COLO668 (cell line): ENCODE results near the gene ENTPD1.
A peak's percentile ranks its signal among the peaks of the same experiment; 100 is the strongest.

ENCODE experiments used
- DNase-seq: peaks from one replicate; lab custom pipeline; 2025; ENCODE audit not compliant: unreplicated experiment; lab: John Stamatoyannopoulos, UW

ENTPD1 gene

DNA sequence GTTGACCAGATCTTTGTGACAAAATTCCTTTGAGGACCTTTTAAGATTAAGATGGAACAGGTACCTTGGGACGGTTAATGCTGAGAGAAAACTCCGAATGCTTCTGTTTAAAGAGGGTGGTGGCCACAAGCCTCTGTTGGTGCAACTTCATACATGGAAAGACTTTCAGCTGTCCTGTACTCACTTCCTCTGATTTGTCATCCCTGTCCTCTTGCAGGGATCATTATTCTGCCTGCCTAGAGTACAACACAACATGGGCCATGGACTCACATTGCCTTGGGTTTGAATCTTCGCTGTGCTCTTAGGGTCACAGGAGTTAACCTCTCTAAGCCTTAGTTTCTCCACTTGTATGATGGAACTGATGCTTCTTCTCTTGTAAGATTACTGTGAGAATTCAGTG is 75.1 kb downstream of the ENTPD1 start:
- no peak for DNase-seq

DNA sequence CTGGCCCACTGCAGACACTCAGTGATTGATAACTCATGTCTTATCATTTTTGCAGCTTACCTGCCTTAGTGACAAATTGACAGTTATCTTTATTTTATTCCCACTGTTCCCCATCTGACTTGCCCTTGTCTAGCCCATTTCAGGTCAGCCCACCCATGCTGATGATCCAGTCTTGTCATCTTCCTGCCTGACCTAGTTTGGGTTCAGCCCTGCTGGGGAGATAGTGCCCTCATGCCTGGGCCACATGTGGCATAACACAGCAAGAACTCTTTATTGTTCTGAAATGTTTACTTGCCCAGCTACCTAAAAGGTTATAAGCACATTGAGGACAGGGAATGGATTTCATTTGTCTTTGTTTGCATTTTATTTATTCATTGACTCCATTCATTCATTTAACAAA is 75.6 kb downstream of the ENTPD1 start:
- DNase-seq = no peak

DNA sequence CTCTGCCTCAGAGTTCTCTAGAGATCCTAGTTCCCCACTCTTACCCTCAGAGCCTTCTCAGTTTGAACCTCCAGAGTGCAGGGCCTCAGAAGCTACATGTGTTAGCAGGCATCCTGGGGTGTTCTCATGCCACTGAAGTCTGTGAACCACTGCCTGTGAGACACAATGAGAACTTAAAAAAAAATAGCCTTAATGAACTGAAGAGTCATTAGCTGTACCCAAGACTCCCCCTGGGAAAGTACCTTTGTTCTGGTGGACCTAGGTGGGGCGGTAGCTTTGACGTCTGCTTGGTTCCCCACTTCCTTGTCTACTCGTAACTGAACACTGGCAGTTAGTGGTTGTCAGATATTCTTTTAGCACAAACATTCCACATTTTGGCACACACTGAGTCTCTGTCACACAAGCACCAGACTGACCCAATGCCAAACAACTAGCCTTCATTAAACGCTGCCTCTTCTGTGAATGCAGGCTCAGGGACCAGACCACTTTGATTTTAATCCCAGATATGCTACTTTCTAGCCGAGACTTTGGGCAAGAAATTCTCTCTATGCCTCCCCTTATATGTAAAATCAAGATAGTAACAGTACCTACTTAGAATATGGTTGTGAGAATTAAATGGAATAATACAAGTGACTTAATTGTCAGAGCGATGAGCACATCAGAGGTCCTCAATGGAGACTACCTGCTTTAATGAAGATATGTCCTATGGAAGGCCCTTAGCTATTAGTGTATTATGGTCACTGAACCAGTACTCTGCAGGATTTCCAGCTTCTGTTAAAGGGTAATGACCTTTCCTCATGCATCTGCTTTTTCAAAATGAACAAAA is 76.5 kb downstream of the ENTPD1 start:
- DNase-seq = no peak

DNA sequence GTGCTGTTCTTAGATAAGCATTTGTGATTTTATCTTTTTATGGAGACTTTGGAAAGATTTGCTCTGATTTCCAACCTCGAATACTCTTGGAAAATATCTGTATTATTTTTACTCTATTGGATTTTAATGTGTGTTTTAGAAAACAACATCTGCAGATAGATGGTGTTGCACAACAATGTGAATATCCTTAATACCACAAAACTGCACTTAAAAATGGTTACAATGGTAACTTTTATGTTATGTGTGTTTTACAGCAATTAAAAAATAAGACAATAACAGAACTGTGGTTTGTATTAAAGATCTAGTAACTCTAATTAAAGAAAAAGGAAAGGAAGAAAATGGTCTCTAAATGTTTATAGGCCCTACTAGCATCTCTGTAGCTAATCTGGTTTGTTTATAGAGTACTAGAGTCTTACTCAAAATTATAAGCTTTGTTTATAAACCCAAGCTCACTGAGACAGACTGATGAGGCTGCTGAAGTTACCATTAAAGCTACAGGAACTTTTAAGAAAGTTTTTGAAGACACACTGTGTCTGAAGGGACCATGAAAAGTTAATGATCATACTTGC is 77.2 kb downstream of the ENTPD1 start:
- DNase-seq = no peak

DNA sequence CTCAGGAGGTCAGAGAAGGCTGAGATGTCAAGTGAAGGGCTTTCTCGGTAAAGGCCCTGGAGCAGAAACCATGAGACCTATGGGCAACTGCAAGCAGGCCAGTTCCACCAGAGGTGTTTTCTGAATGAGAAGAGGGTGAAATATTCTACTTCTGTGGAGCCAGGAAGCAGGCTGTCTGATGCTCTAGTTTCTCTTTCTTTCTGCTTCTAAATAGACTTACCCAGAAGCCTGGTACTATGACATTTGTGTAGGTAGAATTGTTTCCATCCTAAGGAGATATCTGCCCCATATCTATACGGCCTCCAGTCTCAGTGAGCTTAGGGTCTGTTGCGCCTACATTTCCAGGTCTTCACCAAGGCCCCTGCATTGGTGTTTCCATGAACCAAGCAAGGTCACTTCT is 78.4 kb downstream of the ENTPD1 start:
- no peak for DNase-seq

GRCh38 chr10:95835149-95835860 is 79.3 kb downstream of the ENTPD1 start:
- DNase-seq = no peak

- DNase-seq = no peak
Observed at GRCh38 chr10:95835911-95836310, 79.9 kb downstream of the ENTPD1 start.

DNA sequence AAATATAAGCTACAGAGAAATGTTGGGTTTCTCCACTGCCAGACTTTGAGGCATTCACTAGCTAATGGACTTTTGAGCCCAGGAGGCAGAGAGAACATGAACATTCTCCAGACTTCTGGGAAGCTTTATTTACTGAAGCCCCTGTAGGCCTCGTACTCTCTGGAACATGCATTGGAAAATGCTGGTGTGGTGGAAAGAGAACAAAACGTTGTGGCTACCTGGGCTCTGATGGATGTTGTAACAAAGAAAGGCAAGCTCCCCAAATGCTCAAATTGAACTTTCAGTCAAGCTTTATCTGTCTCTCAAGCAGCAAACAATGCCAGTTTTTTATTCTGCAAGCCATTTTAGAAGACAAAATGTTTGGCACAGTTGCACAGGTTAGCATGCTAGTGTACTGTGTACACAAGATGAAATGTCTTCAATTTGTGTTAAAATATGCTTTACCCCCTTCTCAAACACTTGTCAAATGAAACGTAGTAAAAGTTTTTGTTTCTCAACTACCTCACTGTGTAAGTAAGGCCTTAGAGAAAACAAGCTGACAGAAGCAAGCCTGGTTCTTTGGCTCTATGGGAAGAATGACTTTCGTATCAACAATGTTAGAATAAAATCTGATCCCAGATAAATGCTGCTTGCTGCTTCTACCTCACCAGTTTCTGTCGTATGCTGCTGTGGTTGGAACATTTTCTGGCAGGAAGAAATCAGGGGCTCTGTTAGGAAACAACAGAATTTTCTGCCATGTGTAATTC is 80.8 kb downstream of the ENTPD1 start:
- no peak for DNase-seq

- no peak for DNase-seq
Observed at GRCh38 chr10:95837356-95837776, 81.4 kb downstream of the ENTPD1 start.

- DNase-seq = no peak
Observed at GRCh38 chr10:95837783-95838182, 81.8 kb downstream of the ENTPD1 start.

- DNase-seq = no peak
Observed at GRCh38 chr10:95840121-95840520, 84.2 kb downstream of the ENTPD1 start.

- DNase-seq = no peak
Observed at GRCh38 chr10:95840681-95841080, 84.7 kb downstream of the ENTPD1 start.

GRCh38 chr10:95841661-95842498 is 85.9 kb downstream of the ENTPD1 start:
- DNase-seq = peak; percentile 14

DNA sequence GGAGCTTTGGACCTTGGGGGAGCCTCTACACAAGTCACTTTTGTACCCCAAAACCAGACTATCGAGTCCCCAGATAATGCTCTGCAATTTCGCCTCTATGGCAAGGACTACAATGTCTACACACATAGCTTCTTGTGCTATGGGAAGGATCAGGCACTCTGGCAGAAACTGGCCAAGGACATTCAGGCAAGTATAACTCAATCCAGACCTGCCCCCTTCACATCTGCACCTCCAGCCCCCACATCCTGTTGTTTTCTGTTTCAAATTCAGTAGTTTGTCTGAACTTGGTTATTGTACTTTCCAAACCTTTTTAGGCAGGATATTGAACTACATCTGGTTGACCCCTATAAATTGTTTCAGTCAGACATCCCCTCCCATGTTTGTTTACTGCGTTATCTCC is 89.4 kb downstream of the ENTPD1 start:
- no peak for DNase-seq

DNA sequence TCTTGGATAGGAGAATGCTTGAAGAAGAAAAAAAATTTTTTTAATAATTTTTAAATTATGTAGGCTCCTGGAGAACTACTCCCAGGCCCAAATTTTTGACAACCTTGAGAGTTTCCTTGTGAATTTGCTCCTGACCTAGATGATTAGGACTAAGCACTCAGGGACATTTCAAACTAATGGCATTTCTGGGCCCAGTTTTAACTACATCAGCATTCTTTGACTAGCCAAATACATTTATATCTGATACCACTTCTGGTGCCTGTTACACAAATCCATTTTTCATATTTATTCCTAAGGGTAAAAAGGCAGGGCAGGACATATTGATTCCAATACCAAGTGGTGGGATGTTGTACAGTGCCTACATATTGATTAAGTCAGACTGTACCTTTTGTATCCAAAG is 91.0 kb downstream of the ENTPD1 start:
- no peak for DNase-seq

- no peak for DNase-seq
Observed at GRCh38 chr10:95848841-95849240, 92.9 kb downstream of the ENTPD1 start.

- DNase-seq = no peak
Observed at GRCh38 chr10:95850791-95851190, 94.8 kb downstream of the ENTPD1 start.

DNA sequence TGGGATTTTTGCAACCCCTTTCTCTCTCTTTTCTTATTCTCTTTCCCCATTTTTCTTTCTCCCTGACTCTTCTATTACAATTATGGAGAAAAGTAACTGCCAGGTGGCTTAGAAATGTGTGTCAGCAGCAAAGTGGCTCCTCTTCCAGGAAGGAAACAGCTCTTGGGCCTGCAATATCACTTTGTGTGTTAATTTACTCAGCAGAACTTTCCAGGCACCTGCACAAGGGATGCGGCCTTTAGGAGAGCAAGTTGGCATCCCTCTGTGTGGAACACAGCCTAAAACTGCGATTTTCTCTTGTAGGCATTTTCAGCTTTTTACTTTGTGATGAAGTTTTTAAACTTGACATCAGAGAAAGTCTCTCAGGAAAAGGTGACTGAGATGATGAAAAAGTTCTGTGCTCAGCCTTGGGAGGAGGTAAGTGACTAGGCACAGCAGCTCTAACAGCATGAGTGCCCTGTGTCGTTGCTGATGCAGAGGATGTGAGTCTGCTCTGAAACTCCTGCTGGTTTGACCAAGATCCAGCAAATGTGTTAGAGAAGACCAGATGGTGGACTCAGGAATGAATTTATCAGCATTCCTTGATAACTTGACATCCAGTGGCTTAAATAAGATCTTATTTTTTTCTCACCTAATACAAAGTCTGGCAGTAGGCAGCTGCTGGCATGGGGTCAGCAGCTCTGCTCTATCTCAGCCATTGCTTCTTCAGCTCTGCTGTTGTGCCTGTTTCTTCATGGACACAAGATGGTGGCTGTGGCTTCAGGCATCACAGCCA is 104.4 kb downstream of the ENTPD1 start:
- no peak for DNase-seq

DNA sequence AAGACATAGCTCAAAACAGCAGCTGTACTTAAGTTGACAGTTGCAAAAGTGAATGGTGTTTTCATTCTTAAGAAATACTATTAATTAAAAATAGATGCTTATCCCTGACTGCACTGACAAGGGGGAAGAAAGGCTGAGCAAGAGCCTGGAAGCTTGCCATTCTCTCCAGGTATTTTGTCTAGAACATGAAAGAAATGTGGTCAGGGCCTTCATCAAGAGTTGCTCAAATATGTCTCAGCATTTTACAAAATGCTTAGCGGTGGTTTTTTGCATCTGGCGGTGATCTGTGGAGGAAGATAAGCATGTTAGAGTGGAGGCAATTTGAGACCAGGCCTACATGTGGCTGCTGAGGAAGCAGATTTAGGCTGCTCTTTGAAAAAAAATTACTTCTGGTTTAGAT is 105.4 kb downstream of the ENTPD1 start:
- no peak for DNase-seq
